ENCODE results near the gene SDHB.

DNA sequence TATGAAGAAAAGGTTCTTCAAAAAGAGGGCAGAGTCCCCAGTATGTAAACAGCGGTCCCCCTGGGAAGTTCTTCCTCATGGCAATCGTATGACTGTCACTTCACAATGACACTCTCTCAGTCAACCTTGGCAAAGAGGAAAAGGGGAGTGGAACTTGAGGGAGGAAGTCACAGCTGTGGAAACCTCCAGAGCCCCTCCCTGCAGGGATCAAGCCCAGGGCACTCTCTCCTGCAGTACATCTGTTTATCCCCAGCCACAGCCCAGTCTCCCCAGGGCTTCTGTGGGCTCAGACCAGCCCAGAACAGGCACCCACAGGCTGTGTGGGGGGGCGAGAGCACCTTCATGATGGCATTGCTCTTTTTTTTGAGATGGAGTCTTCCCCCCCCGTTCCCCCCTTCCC lies 44.1 kb downstream of the SDHB start:
- TF ChIP-seq, protein P1, sequence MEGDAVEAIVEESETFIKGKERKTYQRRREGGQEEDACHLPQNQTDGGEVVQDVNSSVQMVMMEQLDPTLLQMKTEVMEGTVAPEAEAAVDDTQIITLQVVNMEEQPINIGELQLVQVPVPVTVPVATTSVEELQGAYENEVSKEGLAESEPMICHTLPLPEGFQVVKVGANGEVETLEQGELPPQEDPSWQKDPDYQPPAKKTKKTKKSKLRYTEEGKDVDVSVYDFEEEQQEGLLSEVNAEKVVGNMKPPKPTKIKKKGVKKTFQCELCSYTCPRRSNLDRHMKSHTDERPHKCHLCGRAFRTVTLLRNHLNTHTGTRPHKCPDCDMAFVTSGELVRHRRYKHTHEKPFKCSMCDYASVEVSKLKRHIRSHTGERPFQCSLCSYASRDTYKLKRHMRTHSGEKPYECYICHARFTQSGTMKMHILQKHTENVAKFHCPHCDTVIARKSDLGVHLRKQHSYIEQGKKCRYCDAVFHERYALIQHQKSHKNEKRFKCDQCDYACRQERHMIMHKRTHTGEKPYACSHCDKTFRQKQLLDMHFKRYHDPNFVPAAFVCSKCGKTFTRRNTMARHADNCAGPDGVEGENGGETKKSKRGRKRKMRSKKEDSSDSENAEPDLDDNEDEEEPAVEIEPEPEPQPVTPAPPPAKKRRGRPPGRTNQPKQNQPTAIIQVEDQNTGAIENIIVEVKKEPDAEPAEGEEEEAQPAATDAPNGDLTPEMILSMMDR (IDR thresholded peaks at IDR 0.05) = no peak
- TF ChIP-seq EP300 (IDR thresholded peaks at IDR 0.05) (no peak), POLR2A (IDR thresholded peaks at IDR 0.05) (no peak)

Measured in ovary (tissue), 3 donors.